Mucosa of descending colon (tissue), 3 donors: ENCODE data around the gene EEIG2. TPM values are rescaled to one million over a fixed set of nuclear protein-coding genes. Genes with fewer than 3 reads are reported as not detected.
A peak's percentile ranks its signal among the peaks of the same experiment; 100 is the strongest.
"Not testable (repeated sequence)": the region's sequence is repeated elsewhere in the genome, so short reads cannot be mapped to it uniquely, and the experiment has no call there.

Source experiments
- ATAC-seq: fragments of 200-7000 bp; cut with Tn5 transposase; one replicate; pipeline ENCODE4 v1.9.1; 2020; ENCODE audit warnings: mild to moderate bottlenecking, moderate library complexity
- DNase-seq, 3 donors: peaks; one replicate each; pipeline ENCODE4 v3.0.0-alpha.2; 2020
- H3K36me3 ChIP-seq: fragments of 200-600 bp; one replicate; pipeline ENCODE4 v1.8.0; 2021; ENCODE audit warnings: low read depth, mild to moderate bottlenecking
- H3K4me1 ChIP-seq: fragments of 200-600 bp; one replicate; pipeline ENCODE4 v1.8.0; 2021; ENCODE audit warnings: low read depth, mild to moderate bottlenecking
- H3K4me3 ChIP-seq: fragments of 200-600 bp; one replicate; pipeline ENCODE4 v1.8.0; 2021; ENCODE audit warnings: mild to moderate bottlenecking
- H3K9me3 ChIP-seq: fragments of 200-600 bp; one replicate; pipeline ENCODE4 v1.8.0; 2021; ENCODE audit warnings: mild to moderate bottlenecking
- intact Hi-C, 2 donors: fragments of 100-400 bp; cut with DNase I in 1 of 2; cut with micrococcal nuclease in 1 of 2; formaldehyde crosslinking; loops; one replicate each; pipeline versions ENCODE4 v1.11.0 to v1.11.1; 2022; cut with DNase I, micrococcal nuclease
- long read RNA-seq, 2 donors: library from polyadenylated mRNA; unstranded; transcript quantifications; one replicate each; pipeline ENCODE4 v2.0.0, GENCODE V29; 2019 to 2021
- total RNA-seq, 3 donors: library from RNA; stranded (reverse); fragmentation: NEBNext Ultra II Directional in 2 of 3; extraction: Animal tissue kit (Norgen Biotek cat#: 25700) in 2 of 3; gene quantifications; one replicate each; pipeline versions ENCODE4 v1.2.1 to v1.2.4, GENCODE V29; 2021 to 2023
- TF ChIP-seq, protein P1 (sequence below): fragments of 200-600 bp; IDR thresholded peaks from one replicate; pipeline ENCODE4 v1.8.0; 2022; ENCODE audit warnings: antibody characterized with exemption, mild to moderate bottlenecking
- donor health status: DM: no; HTN: no; CAD: no; lungs with moderate emphysema.
- donor health status: DM: no; HTN: no; CAD: no.
- donor health status: DM: no; HTN: yes; CAD: no.

Gene EEIG2
- total RNA-seq, result 10 to 100 TPM; 21.4 to 32.7 (median 29.5) TPM
- long read RNA-seq, donor 1, full-length matches to known transcripts, result 15 of 24 reads
- long read RNA-seq, donor 1, partial matches to known transcripts, result 7 of 24 reads
- long read RNA-seq, donor 1, other reads (novel, unspliced or antisense), result 2 of 24 reads
- long read RNA-seq, donor 2, result 0 reads

DNA sequence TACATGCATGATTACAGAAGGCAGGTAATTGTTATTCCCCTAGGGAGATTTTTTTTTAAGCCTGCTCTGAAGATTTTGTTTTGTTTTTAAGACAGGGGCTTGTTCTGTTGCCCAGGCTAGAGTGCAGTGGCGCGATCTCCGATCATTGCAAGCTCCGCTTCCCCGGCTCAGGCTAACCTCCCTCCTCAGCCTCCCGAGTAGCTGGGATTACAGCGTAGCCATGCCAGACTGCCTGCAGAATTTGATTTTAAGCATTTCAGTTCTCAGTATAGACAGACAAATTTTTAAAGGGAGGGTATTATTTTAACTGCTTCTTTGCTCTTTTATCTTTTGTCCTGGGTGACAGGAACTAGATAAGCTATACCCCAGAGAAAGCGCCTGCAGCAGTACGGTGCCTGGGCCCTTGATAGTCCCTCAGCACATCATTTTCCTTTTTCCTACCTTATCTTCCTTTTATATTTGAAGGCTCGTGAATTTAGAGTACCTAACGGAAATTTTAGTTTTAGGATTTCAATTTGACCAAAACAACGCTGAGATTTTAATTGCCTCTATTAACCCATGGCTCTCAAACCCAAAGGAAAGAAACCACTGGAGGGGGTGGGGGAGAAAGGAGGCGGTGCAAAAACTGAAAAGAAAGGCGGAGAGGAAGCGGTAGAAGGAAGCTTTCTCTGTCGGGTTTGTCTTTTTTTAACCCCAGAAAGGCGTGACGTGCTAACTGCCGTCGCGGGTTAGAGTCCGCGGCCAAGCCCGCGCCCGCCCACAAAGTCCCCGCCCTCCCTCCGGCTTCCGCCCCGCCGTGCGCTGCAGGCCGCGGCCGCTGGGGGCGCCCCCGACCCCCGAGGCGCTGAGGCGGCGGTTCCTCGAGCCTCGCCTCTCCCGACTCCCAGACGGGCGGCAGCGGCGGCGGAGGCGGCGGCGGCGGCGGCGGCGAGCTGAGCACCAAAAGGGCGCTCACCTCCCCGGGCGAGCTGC lies at the start of gene EEIG2:
TSS of gene EEIG2 (plus strand) at position 886 of the 972 bp plus-strand sequence. CDS start 329 bp downstream, outside the sequence.
- H3K36me3 ChIP-seq, result no peaks in the 10 kb centered on the region
- intact Hi-C loops, result loop anchor here in 1 of 2 donors (2.0 kb wide), 1 partner anchor 47 kb away; no protein-coding TSS in a partner anchor
- H3K4me1 ChIP-seq, result peaks cover 18% of the 10 kb centered on the region
- ATAC-seq, result peak; percentile 96
- peak; percentile 92 to 97 (median 93) for DNase-seq
- no peaks in the 10 kb centered on the region for H3K9me3 ChIP-seq
- TF ChIP-seq, protein P1, sequence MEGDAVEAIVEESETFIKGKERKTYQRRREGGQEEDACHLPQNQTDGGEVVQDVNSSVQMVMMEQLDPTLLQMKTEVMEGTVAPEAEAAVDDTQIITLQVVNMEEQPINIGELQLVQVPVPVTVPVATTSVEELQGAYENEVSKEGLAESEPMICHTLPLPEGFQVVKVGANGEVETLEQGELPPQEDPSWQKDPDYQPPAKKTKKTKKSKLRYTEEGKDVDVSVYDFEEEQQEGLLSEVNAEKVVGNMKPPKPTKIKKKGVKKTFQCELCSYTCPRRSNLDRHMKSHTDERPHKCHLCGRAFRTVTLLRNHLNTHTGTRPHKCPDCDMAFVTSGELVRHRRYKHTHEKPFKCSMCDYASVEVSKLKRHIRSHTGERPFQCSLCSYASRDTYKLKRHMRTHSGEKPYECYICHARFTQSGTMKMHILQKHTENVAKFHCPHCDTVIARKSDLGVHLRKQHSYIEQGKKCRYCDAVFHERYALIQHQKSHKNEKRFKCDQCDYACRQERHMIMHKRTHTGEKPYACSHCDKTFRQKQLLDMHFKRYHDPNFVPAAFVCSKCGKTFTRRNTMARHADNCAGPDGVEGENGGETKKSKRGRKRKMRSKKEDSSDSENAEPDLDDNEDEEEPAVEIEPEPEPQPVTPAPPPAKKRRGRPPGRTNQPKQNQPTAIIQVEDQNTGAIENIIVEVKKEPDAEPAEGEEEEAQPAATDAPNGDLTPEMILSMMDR, result peak; percentile 90
- H3K4me3 ChIP-seq, result peak within 1 kb of the TSS; percentile 58

DNA sequence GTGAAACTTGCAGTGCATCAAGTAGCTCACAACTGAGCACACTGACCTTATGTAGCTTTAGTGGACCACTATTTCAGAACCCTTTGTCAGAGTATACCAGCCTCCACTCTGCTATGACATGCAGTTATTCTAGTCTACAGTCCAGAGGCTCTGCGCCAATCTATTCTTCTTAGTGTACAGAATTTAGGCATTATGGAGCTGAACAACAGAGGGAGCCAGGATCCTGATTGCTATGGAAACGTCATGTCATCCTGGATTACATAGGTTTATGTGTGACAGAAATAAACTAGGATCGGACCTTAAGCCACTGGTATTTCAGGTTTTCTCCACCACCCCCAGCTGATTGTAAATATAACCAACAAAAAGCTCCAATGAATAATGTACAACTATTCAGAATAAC lies 48.1 kb upstream of the EEIG2 start:
- Histone ChIP-seq H3K4me1 (no peaks in the 10 kb centered on the region), H3K4me3 (no peak overlapping the region), H3K36me3 (no peaks in the 10 kb centered on the region), H3K9me3 (no peaks in the 10 kb centered on the region)
- intact Hi-C loops, result loop anchor here (2.0 to 5.0 kb wide), 2 partner anchors 49 to 131 kb away; partner anchors contain the start of gene EEIG2 (in 1 of the 2)
- ATAC-seq (no peak), DNase-seq (no peak)
- TF ChIP-seq, protein P1, result no peak

DNA sequence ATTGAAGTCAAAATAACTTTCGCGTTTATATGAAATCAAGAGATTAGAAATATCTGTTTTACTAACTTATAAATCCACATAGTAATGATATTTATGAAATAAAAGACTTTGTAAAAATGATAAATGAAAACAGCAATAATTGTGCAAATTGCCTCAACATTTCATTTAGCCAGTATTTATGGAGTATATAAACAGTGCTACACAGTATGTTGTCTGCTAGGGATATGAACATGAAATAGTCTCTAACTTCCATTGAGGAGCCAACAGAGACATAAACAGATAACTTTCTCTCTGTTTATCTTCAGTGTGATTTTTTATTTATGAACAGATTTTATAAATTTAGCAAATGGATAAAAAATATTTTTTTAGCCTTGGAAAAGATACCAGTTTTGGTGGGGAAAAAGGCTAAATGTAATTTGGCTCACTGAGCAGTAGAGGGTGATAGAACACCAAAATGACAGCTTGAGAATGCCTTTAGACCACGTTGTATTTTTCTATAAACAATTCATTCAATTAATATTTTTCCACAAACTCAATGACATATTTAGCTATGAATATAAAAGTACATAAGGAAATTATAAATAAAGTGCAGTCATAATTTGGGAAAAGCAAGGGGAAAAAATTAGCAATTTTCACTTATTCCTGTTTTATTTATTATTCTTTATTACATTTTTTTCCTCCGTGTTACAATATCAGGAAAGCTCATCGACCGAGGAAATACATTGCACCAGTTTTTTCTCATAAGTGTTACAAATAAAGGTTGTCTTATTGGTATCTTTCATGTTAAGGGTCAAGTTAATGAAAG lies 47.5 kb upstream of the EEIG2 start:
- intact Hi-C loops, result loop anchor here (2.0 to 5.0 kb wide), 2 partner anchors 48 to 130 kb away; partner anchors contain the start of gene EEIG2 (in 1 of the 2)

DNA sequence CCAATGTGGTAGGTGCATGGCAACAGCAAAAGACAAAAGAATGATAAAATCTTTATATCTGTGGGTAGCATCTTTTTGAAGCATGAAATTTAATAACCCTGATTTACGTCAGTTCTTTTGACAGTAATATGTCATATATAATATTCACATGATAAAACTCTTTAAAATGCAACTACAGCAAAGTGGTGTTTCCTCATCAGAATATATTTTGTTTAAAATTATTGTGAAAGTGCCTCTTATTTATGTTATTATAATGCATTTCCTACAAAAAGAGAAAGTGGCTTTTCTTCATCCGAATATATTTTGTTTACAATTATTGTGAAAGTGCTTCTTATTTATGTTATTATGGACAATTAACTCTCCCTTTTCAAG lies 46.9 kb upstream of the EEIG2 start:
- intact Hi-C loops, result loop anchor here (2.0 to 5.0 kb wide), 2 partner anchors 48 to 129 kb away; partner anchors contain the start of gene EEIG2 (in 1 of the 2)
- ATAC-seq (no peak), DNase-seq (no peak)
- TF ChIP-seq, protein P1, result no peak
- no peaks in the 10 kb centered on the region for H3K4me1 ChIP-seq
- no peak overlapping the region for H3K4me3 ChIP-seq
- no peaks in the 10 kb centered on the region for H3K36me3 ChIP-seq
- H3K9me3 ChIP-seq, result no peaks in the 10 kb centered on the region

More for the DNA sequence above, 47.5 kb upstream of the EEIG2 start:
- no peaks in the 10 kb centered on the region for H3K4me1 ChIP-seq
- TF ChIP-seq, protein P1, result peak; percentile 49
- no peaks in the 10 kb centered on the region for H3K36me3 ChIP-seq
- H3K9me3 ChIP-seq, result no peaks in the 10 kb centered on the region
- no peak overlapping the region for H3K4me3 ChIP-seq
- ATAC-seq, result peak; percentile 51
- peak in 1 of 3 donors; percentile 23 for DNase-seq

DNA sequence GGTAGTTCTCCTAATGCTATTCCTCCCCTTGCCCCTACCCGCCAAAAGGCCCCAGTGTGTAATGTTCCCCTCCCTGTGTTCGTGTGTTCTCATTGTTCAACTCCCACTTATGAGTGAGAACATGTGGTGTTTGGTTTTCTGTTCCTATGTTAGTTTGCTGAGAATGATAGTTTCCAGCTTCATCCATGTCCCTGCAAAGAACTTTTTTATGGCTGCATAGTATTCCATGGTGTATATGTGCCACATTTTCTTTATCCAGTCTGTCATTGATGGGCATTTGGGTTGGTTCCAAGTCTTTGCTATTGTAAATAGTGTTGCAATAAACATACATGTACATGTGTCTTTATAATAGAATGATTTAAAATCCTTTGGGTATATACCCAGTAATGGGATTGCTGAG lies 46.0 kb upstream of the EEIG2 start:
- not testable (repeated sequence) for DNase-seq, H3K9me3 ChIP-seq, H3K4me1 ChIP-seq, H3K4me3 ChIP-seq, ATAC-seq, H3K36me3 ChIP-seq
- intact Hi-C loops, result loop anchor here (2.0 to 5.0 kb wide), 2 partner anchors 47 to 128 kb away; partner anchors contain the start of gene EEIG2 (in 1 of the 2)

DNA sequence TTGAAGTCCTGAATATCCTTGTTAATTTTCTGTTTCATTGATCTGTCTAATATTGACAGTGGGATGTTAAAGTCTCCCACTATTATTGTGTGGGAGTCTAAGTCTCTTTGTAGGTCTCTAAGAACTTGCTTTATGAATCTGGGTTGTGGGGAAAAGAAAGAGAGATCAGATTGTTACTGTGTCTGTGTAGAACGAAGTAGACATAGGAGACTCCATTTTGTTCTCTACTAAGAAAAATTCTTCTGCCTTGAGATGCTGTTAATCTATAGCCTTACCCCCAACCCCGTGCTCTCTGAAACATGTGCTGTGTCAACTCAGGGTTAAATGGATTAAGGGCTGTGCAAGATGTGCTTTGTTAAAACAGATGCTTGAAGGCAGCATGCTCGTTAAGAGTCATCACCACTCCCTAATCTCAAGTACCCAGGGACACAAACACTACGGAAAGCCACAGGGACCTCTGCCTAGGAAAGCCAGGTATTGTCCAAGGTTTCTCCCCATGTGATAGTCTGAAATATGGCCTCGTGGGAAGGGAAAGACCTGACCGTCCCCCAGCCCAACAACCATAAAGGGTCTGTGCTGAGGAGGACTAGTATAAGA lies 42.5 kb upstream of the EEIG2 start:
- H3K36me3 ChIP-seq, ATAC-seq, intact Hi-C loops, DNase-seq, H3K4me1 ChIP-seq, H3K4me3 ChIP-seq, H3K9me3 ChIP-seq: not testable (repeated sequence)
